Muscle layer of duodenum (tissue), 2 donors: ENCODE data around the gene SMIM23.
"Not testable (repeated sequence)": the region's sequence is repeated elsewhere in the genome, so short reads cannot be mapped to it uniquely, and the experiment has no call there.

Experiments
- H3K27ac ChIP-seq: one replicate; pipeline ENCODE4 v1.7.0; 2013; ENCODE audit warnings: mild to moderate bottlenecking, low read length
- H3K27me3 ChIP-seq: one replicate; pipeline ENCODE4 v1.7.0; 2013; ENCODE audit warnings: low read depth, mild to moderate bottlenecking, control low read depth, low read length
- H3K36me3 ChIP-seq, 2 donors: one replicate each; pipeline ENCODE4 v1.7.0; 2013; ENCODE audit warnings: low read length in 2 of 2, control low read depth in 1 of 2, mild to moderate bottlenecking in 1 of 2; ENCODE audit not compliant: insufficient read depth in 2 of 2, control insufficient read depth in 1 of 2
- H3K4me1 ChIP-seq, 2 donors: one replicate each; pipeline ENCODE4 v1.7.0; 2013; ENCODE audit warnings: low read length in 2 of 2, mild to moderate bottlenecking in 2 of 2, control low read depth in 1 of 2, moderate library complexity in 1 of 2; ENCODE audit not compliant: insufficient read depth in 2 of 2, control insufficient read depth in 1 of 2
- H3K4me3 ChIP-seq, 2 donors: one replicate each; pipeline ENCODE4 v1.7.0; 2013; ENCODE audit warnings: low read length in 2 of 2, low read depth in 1 of 2, mild to moderate bottlenecking in 1 of 2
- H3K9me3 ChIP-seq, 2 donors: one replicate each; pipeline ENCODE4 v1.7.0; 2013; ENCODE audit warnings: low read length in 2 of 2, control low read depth in 1 of 2, mild to moderate bottlenecking in 1 of 2; ENCODE audit not compliant: control insufficient read depth in 1 of 2
- donor health status: healthy.

Gene SMIM23

GRCh38 chr5:171774418-171774817, 11.2 kb upstream of the SMIM23 start:
- H3K27ac ChIP-seq: no peak overlapping the region
- no peaks in the 10 kb centered on the region for H3K27me3 ChIP-seq
- no peaks in the 10 kb centered on the region for H3K4me1 ChIP-seq
- no peak overlapping the region for H3K4me3 ChIP-seq
- H3K9me3 ChIP-seq: peaks cover 0 to 6% of the 10 kb centered on the region in 2 donors
- no peaks in the 10 kb centered on the region for H3K36me3 ChIP-seq

GRCh38 chr5:171776213-171776612, 9.4 kb upstream of the SMIM23 start:
- Histone ChIP-seq H3K4me1 (no peaks in the 10 kb centered on the region), H3K27ac (no peak overlapping the region), H3K9me3 (peaks cover 0 to 6% of the 10 kb centered on the region in 2 donors), H3K36me3 (no peaks in the 10 kb centered on the region), H3K4me3 (no peak overlapping the region), H3K27me3 (no peaks in the 10 kb centered on the region)

DNA sequence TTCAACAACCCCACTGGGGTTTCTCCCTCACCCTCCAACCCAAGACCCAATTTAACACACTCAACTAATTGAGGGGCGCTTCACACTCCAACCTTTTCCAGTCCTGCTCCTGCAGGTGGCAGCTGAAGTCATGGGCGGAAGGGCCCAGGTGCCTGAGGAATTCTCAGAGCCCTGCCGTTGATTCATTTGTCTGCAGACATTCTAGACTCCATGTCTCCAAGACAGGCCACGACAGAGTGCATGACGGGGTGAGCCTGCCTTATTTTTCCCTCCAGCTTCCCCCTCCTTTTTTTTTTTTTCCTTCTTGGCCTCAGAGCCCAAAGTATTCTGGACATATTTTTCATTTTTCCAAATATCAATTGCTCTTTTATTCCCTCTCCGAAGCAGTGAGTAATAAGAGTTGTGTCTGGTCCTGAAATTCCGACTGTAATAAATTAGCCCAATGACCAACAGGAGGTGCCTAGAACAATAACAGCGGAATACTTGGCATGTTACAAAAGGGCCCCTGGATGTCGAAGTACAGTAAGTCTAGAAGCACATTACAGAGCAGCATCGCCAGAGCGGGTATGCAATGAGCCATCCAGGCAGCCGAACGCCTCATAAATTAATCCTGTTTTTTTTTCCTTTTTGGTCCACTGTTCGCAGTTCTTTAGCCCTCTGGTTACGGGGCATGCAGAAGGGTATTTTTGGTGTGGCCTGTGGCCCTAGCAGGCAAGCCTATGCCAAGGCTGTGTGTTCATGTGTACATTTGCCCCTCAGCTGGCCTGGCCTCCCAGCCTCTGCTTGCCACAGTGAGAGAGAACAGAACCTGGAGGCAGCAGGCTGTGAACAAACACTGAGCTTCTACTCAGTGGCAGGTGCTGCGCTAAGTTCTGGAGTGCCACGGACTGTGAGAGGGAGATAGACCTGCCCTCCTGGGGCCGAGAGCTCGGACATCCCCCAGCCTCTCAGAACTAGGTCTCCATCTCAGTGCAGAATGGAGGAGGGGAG, 8.6 kb upstream of the SMIM23 start:
- H3K4me3 ChIP-seq: no peak overlapping the region
- H3K27me3 ChIP-seq: no peaks in the 10 kb centered on the region
- no peaks in the 10 kb centered on the region for H3K36me3 ChIP-seq
- H3K9me3 ChIP-seq: peaks cover 0 to 6% of the 10 kb centered on the region in 2 donors
- H3K4me1 ChIP-seq: no peaks in the 10 kb centered on the region
- no peak overlapping the region for H3K27ac ChIP-seq

GRCh38 chr5:171781744-171782143, 3.9 kb upstream of the SMIM23 start:
- H3K36me3 ChIP-seq, H3K4me1 ChIP-seq, H3K27me3 ChIP-seq, H3K4me3 ChIP-seq, H3K9me3 ChIP-seq, H3K27ac ChIP-seq: not testable (repeated sequence)

DNA sequence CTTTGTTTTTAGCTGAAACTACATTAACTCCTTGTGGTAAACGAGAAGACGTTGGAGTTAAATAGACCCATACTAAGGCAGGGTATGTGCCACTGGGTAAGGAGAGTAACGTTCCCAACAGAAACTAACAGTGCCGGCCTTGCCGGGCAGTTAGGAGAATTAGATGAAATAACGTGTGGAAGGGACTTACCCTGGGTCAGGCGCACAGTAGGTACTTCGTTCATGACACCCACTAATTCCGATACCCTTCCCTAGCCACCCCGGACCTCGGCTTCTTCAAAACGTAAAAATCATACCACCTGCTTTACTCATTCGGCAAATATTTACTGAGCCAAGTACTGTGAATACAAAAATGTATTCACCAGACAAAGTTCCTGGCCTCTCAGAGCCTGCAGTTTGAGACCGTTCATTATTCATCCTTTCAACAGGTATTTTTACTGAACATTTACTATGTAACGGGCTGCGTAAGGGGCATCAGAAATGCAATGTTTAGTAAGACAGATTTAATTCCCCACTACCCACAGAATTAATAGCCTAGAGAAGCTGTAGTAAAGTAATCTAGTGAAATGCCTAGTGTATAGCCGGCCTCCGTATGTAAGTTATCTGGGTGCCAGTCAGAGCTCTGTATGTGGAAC, 3.2 kb upstream of the SMIM23 start:
- no peaks in the 10 kb centered on the region for H3K27me3 ChIP-seq
- H3K36me3 ChIP-seq: no peaks in the 10 kb centered on the region
- H3K4me1 ChIP-seq: no peaks in the 10 kb centered on the region

GRCh38 chr5:171783051-171783450, 2.6 kb upstream of the SMIM23 start:
- no peaks in the 10 kb centered on the region for H3K36me3 ChIP-seq
- no peaks in the 10 kb centered on the region for H3K27me3 ChIP-seq
- no peak overlapping the region for H3K27ac ChIP-seq
- H3K9me3 ChIP-seq: peaks cover 0 to 6% of the 10 kb centered on the region in 2 donors
- H3K4me3 ChIP-seq: no peak overlapping the region
- H3K4me1 ChIP-seq: no peaks in the 10 kb centered on the region

More for the DNA sequence above, 3.2 kb upstream of the SMIM23 start:
- Histone ChIP-seq H3K9me3 (peaks cover 0 to 6% of the 10 kb centered on the region in 2 donors), H3K27ac (no peak overlapping the region), H3K4me3 (no peak overlapping the region)

- H3K36me3 ChIP-seq: no peaks in the 10 kb centered on the region
- H3K27me3 ChIP-seq: no peaks in the 10 kb centered on the region
- H3K9me3 ChIP-seq: no peaks in the 10 kb centered on the region
- H3K27ac ChIP-seq: no peak overlapping the region
- no peaks in the 10 kb centered on the region for H3K4me1 ChIP-seq
- no peak overlapping the region for H3K4me3 ChIP-seq
Observed at GRCh38 chr5:171789353-171789752, 3.7 kb downstream of the SMIM23 start.

DNA sequence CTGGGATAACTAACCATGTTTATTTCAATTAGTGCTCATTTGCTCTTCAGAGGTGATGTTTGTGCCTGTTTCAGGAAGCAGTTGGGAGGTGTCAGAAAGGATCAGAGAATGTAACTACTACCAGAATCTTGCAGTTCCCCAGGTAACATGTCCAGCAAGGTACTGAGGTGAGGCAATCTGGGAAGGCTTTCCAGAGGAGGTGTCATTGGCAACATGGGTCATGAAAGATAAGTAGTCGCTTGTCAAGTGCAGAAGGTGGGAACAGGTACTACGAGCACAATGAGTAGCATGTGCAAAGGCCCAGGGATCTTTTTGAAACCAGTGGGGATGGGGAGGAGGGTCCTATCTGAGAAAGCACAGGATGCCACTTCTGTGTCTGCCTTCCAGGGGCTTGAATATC, 4.8 kb downstream of the SMIM23 start:
- Histone ChIP-seq H3K9me3 (no peaks in the 10 kb centered on the region), H3K36me3 (no peaks in the 10 kb centered on the region), H3K4me1 (no peaks in the 10 kb centered on the region), H3K27me3 (no peaks in the 10 kb centered on the region), H3K4me3 (no peak overlapping the region), H3K27ac (no peak overlapping the region)

- no peaks in the 10 kb centered on the region for H3K4me1 ChIP-seq
- no peaks in the 10 kb centered on the region for H3K27me3 ChIP-seq
- no peak overlapping the region for H3K4me3 ChIP-seq
- H3K36me3 ChIP-seq: no peaks in the 10 kb centered on the region
- H3K9me3 ChIP-seq: no peaks in the 10 kb centered on the region
- no peak overlapping the region for H3K27ac ChIP-seq
Observed at GRCh38 chr5:171794470-171794960, 8.9 kb downstream of the SMIM23 start.

- Histone ChIP-seq H3K4me1 (no peaks in the 10 kb centered on the region), H3K27me3 (no peaks in the 10 kb centered on the region), H3K36me3 (no peaks in the 10 kb centered on the region), H3K27ac (no peak overlapping the region), H3K4me3 (no peak overlapping the region), H3K9me3 (no peaks in the 10 kb centered on the region)
Observed at GRCh38 chr5:171795381-171795780, 9.8 kb downstream of the SMIM23 start.

DNA sequence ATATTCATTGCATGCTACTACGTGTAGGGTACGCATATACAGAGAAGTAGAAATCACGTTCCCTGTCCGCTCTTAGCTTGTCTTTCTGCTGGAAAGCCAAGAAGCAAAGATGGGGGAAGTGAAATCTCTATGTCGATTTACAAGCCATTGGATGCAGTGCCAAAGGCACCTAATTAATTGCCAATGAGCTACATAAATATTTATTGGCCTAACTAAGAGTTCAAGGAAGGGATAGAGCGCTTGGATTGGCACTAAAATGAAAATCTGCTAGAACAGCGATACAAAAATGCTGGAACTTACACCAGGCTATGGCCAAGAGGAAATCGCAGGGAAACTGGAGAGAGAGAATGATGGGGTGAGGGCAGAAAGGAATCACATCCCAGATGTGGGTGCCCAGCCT, 10.8 kb downstream of the SMIM23 start:
- Histone ChIP-seq H3K9me3 (no peaks in the 10 kb centered on the region), H3K27ac (no peak overlapping the region), H3K4me1 (no peaks in the 10 kb centered on the region), H3K4me3 (no peak overlapping the region), H3K36me3 (no peaks in the 10 kb centered on the region), H3K27me3 (no peaks in the 10 kb centered on the region)
